ENCODE results near the gene ELOVL7. TPM values are rescaled to one million over a fixed set of nuclear protein-coding genes. Genes with fewer than 3 reads are reported as not detected.

Gene ELOVL7
- total RNA-seq, 1 experiment from 2014 or later, result 2.5 TPM

GRCh38 chr5:60744682-60745081 lies 99.4 kb downstream of the ELOVL7 start:
- no peak for TF ChIP-seq CTCF (conservative IDR thresholded peaks at IDR 0.05)
- Histone ChIP-seq H3T11ph (ENCODE audit: low read length) (no peak overlapping the region), H4K20me1 (ENCODE audit: control insufficient read depth, insufficient read depth, insufficient read length) (no peaks in the 10 kb centered on the region), H3K27ac (ENCODE audit: insufficient read length, low read depth, low read length) (no peak overlapping the region), H2BK120ac (ENCODE audit: low read depth, low read length, poor library complexity, severe bottlenecking) (no peak overlapping the region), H3K56ac (ENCODE audit: insufficient read length, low read depth, low read length) (no peak overlapping the region), H4K5ac (ENCODE audit: insufficient read length, low read depth, low read length) (no peak overlapping the region), H2BK20ac (ENCODE audit: low read depth, low read length, poor library complexity, severe bottlenecking) (no peak overlapping the region), H3K4me1 (ENCODE audit: insufficient read depth, low read length) (no peaks in the 10 kb centered on the region), H4K8ac (replicated peaks; ENCODE audit: insufficient read length, low read depth, low read length) (no peak overlapping the region), H2AK5ac (ENCODE audit: insufficient read length, low read length) (no peak overlapping the region), H3K9me3 (ENCODE audit: control insufficient read depth, low read depth, low read length) (no peaks in the 10 kb centered on the region), H2BK12ac (ENCODE audit: insufficient read length, low read depth, low read length) (no peak overlapping the region), H3K18ac (ENCODE audit: insufficient read length, low read depth, low read length) (no peak overlapping the region), H3K23ac (ENCODE audit: insufficient read length, low read depth, low read length) (no peak overlapping the region), H3K9ac (ENCODE audit: extremely low read depth, insufficient read length, low read length) (no peak overlapping the region), H3K79me2 (ENCODE audit: insufficient read depth, low read length) (no peaks in the 10 kb centered on the region), H3K4ac (ENCODE audit: low read depth, low read length) (no peak overlapping the region), H2BK15ac (ENCODE audit: low read depth, low read length) (no peak overlapping the region), H2AFZ (ENCODE audit: low read length) (no peak overlapping the region), H3K23me2 (ENCODE audit: insufficient read length, low read depth, low read length, poor library complexity, severe bottlenecking) (no peaks in the 10 kb centered on the region), H3K79me1 (ENCODE audit: insufficient read depth, low read depth, low read length, poor library complexity, severe bottlenecking) (no peaks in the 10 kb centered on the region), H2BK5ac (ENCODE audit: insufficient read length, low read length) (no peak overlapping the region), H3K14ac (ENCODE audit: insufficient read depth, low read length) (no peak overlapping the region), H3K4me2 (ENCODE audit: insufficient read depth, insufficient read length, low read length) (no peak overlapping the region), H4K91ac (ENCODE audit: insufficient read length, low read depth, low read length) (no peak overlapping the region), H3K27me3 (ENCODE audit: insufficient read depth, low read length) (no peaks in the 10 kb centered on the region)
- Mint-ChIP-seq H3K4me1 (peaks cover 0 to 6% of the 10 kb centered on the region in 2 experiments; a peak in 2 of 4 replicates), H3K27me3 (ENCODE audit: low read depth) (0 out of 2 replicates have a peak, but pooled peaks cover 2% of the 10 kb centered on the region), H3K36me3 (ENCODE audit: insufficient read depth in 1 of 3, low read depth in 3 of 3) (peaks cover 0 to 7% (median 0%) of the 10 kb centered on the region in 3 experiments; a peak in 3 of 7 replicates), H3K27ac (no peak overlapping the region), H3K4me3 (no peak overlapping the region), H3K9me3 (peaks cover 2 to 6% of the 10 kb centered on the region in 2 experiments; a peak in 1 of 5 replicates)
- no peak for DNase-seq
- no CpG with 5 or more reads among the region's 6 CpGs for WGBS (ENCODE audit: extremely low coverage, insufficient read length, low lambda C conversion rate)
